Esophagus muscularis mucosa (tissue), 4 donors: Measurements from ENCODE around the gene LRRFIP2. TPM values are rescaled to one million over a fixed set of nuclear protein-coding genes. Genes with fewer than 3 reads are reported as not detected.

Source experiments
- DNase-seq: peaks from one replicate; pipeline ENCODE4 v3.0.0-alpha.2; 2017; ENCODE audit errors: extremely low spot score
- H3K27ac ChIP-seq, 4 donors: fragments of 200-600 bp; sonication (generic); replicated peaks in 1 of 4; 1 replicate in 3 of 4; 2 replicates in 1 of 4; pipeline ENCODE4 v1.5.1; 2016 to 2019; ENCODE audit warnings: mild to moderate bottlenecking in 1 of 4
- H3K27me3 ChIP-seq, 4 donors: fragments of 200-600 bp; sonication (generic); one replicate each; pipeline versions ENCODE4 v1.5.1 to v1.6.0; 2016 to 2019
- H3K36me3 ChIP-seq, 4 donors: fragments of 200-600 bp; sonication (generic); one replicate each; pipeline ENCODE4 v1.5.1; 2016 to 2019
- H3K4me1 ChIP-seq, 4 donors: fragments of 200-600 bp; sonication (generic); one replicate each; pipeline ENCODE4 v1.5.1; 2016 to 2019
- H3K4me3 ChIP-seq, 4 donors: fragments of 200-600 bp; sonication (generic); 1 replicate in 2 of 4; 2 replicates in 2 of 4; pipeline ENCODE4 v1.5.1; 2016 to 2019; ENCODE audit warnings: mild to moderate bottlenecking in 4 of 4, moderate library complexity in 1 of 4
- H3K9me3 ChIP-seq, 4 donors: fragments of 200-600 bp; sonication (generic); 1 replicate in 3 of 4; 2 replicates in 1 of 4; pipeline ENCODE4 v1.5.1; 2016 to 2019
- EP300 ChIP-seq: sonication (generic); formaldehyde crosslinking; IDR thresholded peaks from one replicate; pipeline ENCODE4 v1.6.1; 2017; ENCODE audit warnings: antibody characterized with exemption
- POLR2A ChIP-seq: fragments of 450-650 bp; IDR thresholded peaks from one replicate; pipeline ENCODE4 v1.6.1; 2017; ENCODE audit warnings: antibody characterized with exemption, moderate library complexity, mild to moderate bottlenecking, low read depth
- POLR2AphosphoS5 ChIP-seq, 2 donors: sonication (generic); formaldehyde crosslinking; IDR thresholded peaks; one replicate each; pipeline ENCODE4 v1.6.1; 2017; ENCODE audit warnings: antibody characterized with exemption in 2 of 2
- WGBS: methylation state at CpG from one replicate; pipeline ENCODE4 v1.1.5; 2018; 5-methylcytosine and 5-hydroxymethylcytosine counted together
- intact Hi-C: fragments of 100-400 bp; cut with DNase I; formaldehyde crosslinking; loops from one replicate; pipeline ENCODE4 v1.15.1; 2023
- total RNA-seq, 4 donors: library from RNA; depleted of rRNA; stranded (reverse); fragments of >200 nt; gene quantifications; one replicate each; pipeline versions ENCODE4 v1.1.0 to v1.2.1, GENCODE V29; 2016
- TF ChIP-seq, protein P1 (sequence below), 3 experiments: fragments of 200-600 bp in 2 of 3; fragments of 450-650 bp in 1 of 3; sonication (generic) in 2 of 3; IDR thresholded peaks; one replicate each; pipeline ENCODE4 v1.5.1; 2017 to 2019; ENCODE audit warnings: antibody characterized with exemption in 3 of 3, mild to moderate bottlenecking in 2 of 3, moderate library complexity in 1 of 3

The LRRFIP2 gene
- total RNA-seq, 4 donors from 2014 or later, result 76.9 to 104 (median 93.4) TPM

DNA sequence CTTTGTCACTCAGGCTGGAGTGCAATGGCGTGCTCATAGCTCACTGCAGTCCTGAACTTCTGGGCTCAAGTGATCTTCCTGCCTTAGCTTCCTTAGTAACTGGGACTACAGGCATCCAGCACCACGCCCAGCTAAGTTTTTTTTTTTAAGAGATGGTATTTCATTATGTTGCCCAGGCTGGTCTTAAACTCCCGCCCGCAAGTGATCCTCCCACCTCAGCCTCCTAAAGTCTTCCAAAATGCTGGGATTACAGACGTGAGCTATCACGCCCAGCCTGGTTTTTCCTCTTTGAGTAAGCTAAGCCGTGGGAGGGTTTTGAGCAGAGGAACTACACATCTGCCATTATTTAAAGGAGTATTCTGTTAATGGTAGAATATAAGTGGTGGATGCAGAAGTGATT is 7.4 kb upstream of the LRRFIP2 start:
- no peaks in the 10 kb centered on the region for H3K27me3 ChIP-seq
- H3K4me3 ChIP-seq, result no peak overlapping the region
- H3K4me1 ChIP-seq, result peaks cover 51 to 73% (median 55%) of the 10 kb centered on the region in 4 donors
- TF ChIP-seq POLR2AphosphoS5 (IDR thresholded peaks at IDR 0.05), result no peak
- no peak for TF ChIP-seq POLR2A
- TF ChIP-seq, protein P1, sequence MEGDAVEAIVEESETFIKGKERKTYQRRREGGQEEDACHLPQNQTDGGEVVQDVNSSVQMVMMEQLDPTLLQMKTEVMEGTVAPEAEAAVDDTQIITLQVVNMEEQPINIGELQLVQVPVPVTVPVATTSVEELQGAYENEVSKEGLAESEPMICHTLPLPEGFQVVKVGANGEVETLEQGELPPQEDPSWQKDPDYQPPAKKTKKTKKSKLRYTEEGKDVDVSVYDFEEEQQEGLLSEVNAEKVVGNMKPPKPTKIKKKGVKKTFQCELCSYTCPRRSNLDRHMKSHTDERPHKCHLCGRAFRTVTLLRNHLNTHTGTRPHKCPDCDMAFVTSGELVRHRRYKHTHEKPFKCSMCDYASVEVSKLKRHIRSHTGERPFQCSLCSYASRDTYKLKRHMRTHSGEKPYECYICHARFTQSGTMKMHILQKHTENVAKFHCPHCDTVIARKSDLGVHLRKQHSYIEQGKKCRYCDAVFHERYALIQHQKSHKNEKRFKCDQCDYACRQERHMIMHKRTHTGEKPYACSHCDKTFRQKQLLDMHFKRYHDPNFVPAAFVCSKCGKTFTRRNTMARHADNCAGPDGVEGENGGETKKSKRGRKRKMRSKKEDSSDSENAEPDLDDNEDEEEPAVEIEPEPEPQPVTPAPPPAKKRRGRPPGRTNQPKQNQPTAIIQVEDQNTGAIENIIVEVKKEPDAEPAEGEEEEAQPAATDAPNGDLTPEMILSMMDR (IDR thresholded peaks at IDR 0.05), result no peak
- WGBS, result 77% methylated on average over 7 of the region's 7 CpGs
- H3K27ac ChIP-seq, result peak overlapping the region in 3 of 4 donors; percentile 33 to 71 (median 70)
- H3K9me3 ChIP-seq, result no peaks in the 10 kb centered on the region
- peak; percentile 7 for DNase-seq
- intact Hi-C loops, result no loop called here
- H3K36me3 ChIP-seq, result no peaks in the 10 kb centered on the region

DNA sequence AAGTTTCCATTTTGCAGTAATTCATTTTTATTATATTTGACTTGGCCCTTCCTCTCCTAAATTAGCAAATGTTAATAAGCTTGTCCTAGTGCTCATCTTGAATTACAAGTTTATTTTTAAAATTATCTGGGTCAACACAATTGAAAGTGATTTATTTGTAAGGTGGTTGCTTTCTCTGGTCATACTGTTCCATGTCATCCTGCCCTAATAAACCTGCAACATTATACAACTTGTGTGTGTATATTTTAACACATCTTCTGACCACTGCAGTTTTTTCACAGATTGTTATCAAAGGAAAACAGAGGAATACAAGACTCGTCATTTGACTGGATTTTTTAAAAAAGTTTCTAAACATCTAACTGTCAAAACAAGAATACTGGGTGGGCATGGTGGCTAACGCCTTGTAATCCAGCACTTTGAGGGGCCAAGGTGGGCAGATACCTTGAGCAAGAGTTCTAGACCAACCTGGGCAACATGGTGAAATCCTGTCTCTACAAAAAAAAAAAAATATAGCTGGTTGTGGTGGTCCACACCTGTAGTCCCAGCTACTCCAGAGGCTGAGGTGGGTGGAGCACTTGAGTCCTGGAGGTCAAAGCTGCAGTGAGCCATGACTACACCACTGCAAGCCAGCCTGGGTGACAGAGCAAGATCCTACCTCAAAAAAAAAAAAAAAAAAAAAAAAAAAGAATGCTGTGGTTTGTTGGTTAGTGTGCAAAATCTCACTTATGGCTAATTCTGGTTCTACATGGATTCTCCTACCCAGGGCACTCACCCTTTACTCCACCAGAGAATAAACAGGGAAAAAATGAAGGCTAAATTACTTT is 5.0 kb upstream of the LRRFIP2 start:
- H3K27ac ChIP-seq, result peak overlapping the region in 1 of 4 donors; percentile 2
- TF ChIP-seq, protein P1 (IDR thresholded peaks at IDR 0.05), result no peak
- TF ChIP-seq EP300 (no peak), POLR2AphosphoS5 (IDR thresholded peaks at IDR 0.05) (no peak), POLR2A (no peak)

DNA sequence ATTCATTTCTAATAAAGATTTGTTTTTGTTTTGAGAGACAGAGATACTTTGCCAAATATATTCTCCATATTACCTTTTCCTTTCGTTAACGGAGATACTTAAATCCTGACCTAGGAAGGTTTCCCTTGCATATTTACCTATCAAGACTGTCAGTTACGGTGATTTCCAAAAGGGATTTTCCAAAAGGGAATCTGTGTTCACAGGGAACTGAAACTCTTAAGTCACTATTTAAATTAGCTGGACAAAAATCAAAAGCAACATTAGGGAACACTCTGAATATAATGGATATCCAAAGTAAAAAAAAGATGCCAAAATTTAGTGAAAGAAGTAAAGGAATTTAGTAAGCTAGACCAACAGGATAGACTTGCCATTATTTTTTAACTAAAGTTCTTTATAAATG is 576 bp downstream of the LRRFIP2 start:
- intact Hi-C loops, result no loop called here
- WGBS, result 28% methylated on average over 3 of the region's 3 CpGs

More for the DNA sequence above, 5.0 kb upstream of the LRRFIP2 start:
- Histone ChIP-seq H3K9me3 (no peaks in the 10 kb centered on the region), H3K27me3 (no peaks in the 10 kb centered on the region), H3K4me1 (peaks cover 45 to 63% (median 51%) of the 10 kb centered on the region in 4 donors), H3K36me3 (no peaks in the 10 kb centered on the region), H3K4me3 (no peak overlapping the region)
- DNase-seq, result no peak
- WGBS, result 75% methylated on average over 2 of the region's 2 CpGs
- intact Hi-C loops, result no loop called here

DNA sequence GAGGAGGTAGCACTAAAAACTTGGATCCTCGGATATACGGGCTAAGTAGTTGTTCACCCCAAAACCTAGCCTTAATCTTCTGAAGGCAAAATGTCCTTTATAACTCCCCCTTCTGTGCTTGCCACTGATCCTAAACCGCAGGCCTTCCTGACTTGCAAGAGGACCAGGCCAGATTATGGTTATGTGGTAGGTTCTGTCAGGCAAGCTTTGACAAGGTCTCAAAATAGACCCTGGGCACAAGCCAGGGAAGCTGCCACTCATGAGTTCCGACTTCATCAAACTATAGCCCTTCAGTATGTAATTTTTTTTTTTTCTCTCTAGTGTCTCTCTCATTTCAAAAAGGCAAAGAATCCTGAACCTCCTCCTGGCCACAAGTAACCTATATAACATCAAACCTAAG is 3.2 kb downstream of the LRRFIP2 start:
- H3K4me3 ChIP-seq, result no peak overlapping the region
- TF ChIP-seq EP300, result no peak
- no peak for TF ChIP-seq POLR2AphosphoS5 (IDR thresholded peaks at IDR 0.05)
- TF ChIP-seq, protein P1 (IDR thresholded peaks at IDR 0.05), result no peak
- no peak for TF ChIP-seq POLR2A
- peaks cover 0 to 17% (median 8%) of the 10 kb centered on the region in 4 donors for H3K36me3 ChIP-seq
- DNase-seq, result no peak
- WGBS, result 52% methylated on average over 4 of the region's 4 CpGs
- peaks cover 44 to 76% (median 64%) of the 10 kb centered on the region in 4 donors for H3K4me1 ChIP-seq
- intact Hi-C loops, result no loop called here
- H3K9me3 ChIP-seq, result no peaks in the 10 kb centered on the region
- peak overlapping the region; percentile 22 to 66 (median 60) for H3K27ac ChIP-seq
- no peaks in the 10 kb centered on the region for H3K27me3 ChIP-seq

More for the DNA sequence above, 576 bp downstream of the LRRFIP2 start:
- peak overlapping the region; percentile 96 to 99 (median 98) for H3K27ac ChIP-seq
- H3K4me3 ChIP-seq, result peak overlapping the region in 3 of 4 donors; percentile 90 to 99 (median 96)
- peaks cover 59 to 81% (median 80%) of the 10 kb centered on the region in 4 donors for H3K4me1 ChIP-seq
- TF ChIP-seq, protein P1 (IDR thresholded peaks at IDR 0.05), result no peak
- DNase-seq, result no peak
- H3K36me3 ChIP-seq, result peaks cover 0 to 17% (median 8%) of the 10 kb centered on the region in 4 donors
- H3K27me3 ChIP-seq, result no peaks in the 10 kb centered on the region
- no peaks in the 10 kb centered on the region for H3K9me3 ChIP-seq
